Endothelial cell of umbilical vein (primary cell): Measurements from ENCODE around the gene TNFAIP1. TPM values are rescaled to one million over a fixed set of nuclear protein-coding genes. Genes with fewer than 3 reads are reported as not detected.

Source experiments
- BruUV-seq: library from RNA; stranded (reverse); fragments of 400-500 nt; replicated peaks from 2 replicates; lab custom pipeline; 2021; lab: Mats Ljungman, UMichigan
- CTCF ChIA-PET: fragments of 300-600, 350-600 bp; sonication (Branson Sonifier 250); formaldehyde crosslinking; loops from one replicate; lab custom pipeline; 2021; ENCODE audit warnings: antibody characterized with exemption, inconsistent platforms; lab: Charles Lee
- POLR2A ChIA-PET: fragments of 300-600, 350-600 bp; sonication (Branson Sonifier 250); formaldehyde crosslinking; loops from one replicate; lab custom pipeline; 2021; ENCODE audit warnings: antibody characterized with exemption, inconsistent platforms; lab: Charles Lee
- DNase-seq: peaks from one replicate; pipeline ENCODE4 v3.0.0-alpha.2; 2011; ENCODE audit warnings: low read depth, low spot score
- FAIRE-seq: peaks from 2 replicates; lab custom pipeline; 2011; peaks lifted over from hg19 to GRCh38; lab: Jason Lieb, UNC
- H2AFZ ChIP-seq: 2 replicates; pipeline ENCODE4 v1.6.0; 2012; ENCODE audit warnings: low read depth, low read length, control low read depth, inconsistent platforms
- H3K27ac ChIP-seq: 2 replicates; pipeline ENCODE4 v1.5.1; 2011; ENCODE audit warnings: low read depth, mild to moderate bottlenecking, control low read depth, low read length, moderate library complexity; ENCODE audit not compliant: insufficient read depth
- H3K27me3 ChIP-seq, 2 experiments: 2 replicates each; pipeline versions ENCODE4 v1.6.0 to v1.6.1; 2011; ENCODE audit warnings: low read length in 2 of 2, mixed read lengths in 1 of 2; ENCODE audit not compliant: control insufficient read depth in 2 of 2, insufficient read depth in 2 of 2
- H3K36me3 ChIP-seq, 2 experiments: 2 replicates in 1 of 2; 3 replicates in 1 of 2; pipeline ENCODE4 v1.5.1; 2011; ENCODE audit warnings: low read length in 2 of 2, mild to moderate bottlenecking in 1 of 2, moderate library complexity in 1 of 2; ENCODE audit not compliant: control insufficient read depth in 2 of 2, insufficient read depth in 2 of 2; ENCODE audit errors: extremely low read depth in 1 of 2
- H3K4me1 ChIP-seq: 3 replicates; pipeline ENCODE4 v1.5.1; 2011; ENCODE audit warnings: mild to moderate bottlenecking, low read length; ENCODE audit not compliant: control insufficient read depth, insufficient read depth; ENCODE audit errors: extremely low read depth
- H3K4me2 ChIP-seq: 2 replicates; pipeline ENCODE4 v1.6.1; 2011; ENCODE audit warnings: low read length, control low read depth, mixed read lengths; ENCODE audit not compliant: insufficient read depth
- H3K4me3 ChIP-seq, 3 experiments: fragments of 200-600 bp in 1 of 3; sonication (generic), shearing (Covaris generic) in 1 of 3; replicated peaks in 1 of 3; 2 replicates each; pipeline ENCODE4 v1.5.1; 2011 to 2016; ENCODE audit warnings: control low read depth in 3 of 3, low read length in 3 of 3, mild to moderate bottlenecking in 2 of 3, inconsistent platforms in 1 of 3, low read depth in 1 of 3, moderate library complexity in 1 of 3; ENCODE audit not compliant: insufficient read depth in 1 of 3
- H3K79me2 ChIP-seq: 2 replicates; pipeline ENCODE4 v1.6.0; 2012; ENCODE audit warnings: low read length, inconsistent platforms; ENCODE audit not compliant: control insufficient read depth, insufficient read depth
- H3K9ac ChIP-seq: replicated peaks from 2 replicates; pipeline ENCODE3; 2011; ENCODE audit warnings: low read length, control low read depth; ENCODE audit not compliant: insufficient read depth; ENCODE audit errors: extremely low read depth
- H3K9me1 ChIP-seq: replicated peaks from 3 replicates; pipeline ENCODE4 v1.6.0; 2011; ENCODE audit warnings: mild to moderate bottlenecking, low read length; ENCODE audit not compliant: control insufficient read depth, insufficient read depth; ENCODE audit errors: extremely low read depth
- H3K9me3 ChIP-seq: replicated peaks from 2 replicates; pipeline ENCODE4 v1.5.1; 2012; ENCODE audit warnings: low read length, inconsistent platforms; ENCODE audit not compliant: control insufficient read depth, insufficient read depth
- H4K20me1 ChIP-seq: replicated peaks from 2 replicates; pipeline ENCODE3; 2011; ENCODE audit warnings: mild to moderate bottlenecking, low read length; ENCODE audit not compliant: control insufficient read depth, insufficient read depth; ENCODE audit errors: extremely low read depth
- CTCF ChIP-seq, 2 donors: IDR thresholded peaks; 1 replicate in 1 of 2; 2 replicates in 1 of 2; pipeline ENCODE4 v1.5.1; 2011; ENCODE audit warnings: low read length in 2 of 2, mild to moderate bottlenecking in 2 of 2, moderate library complexity in 2 of 2, control low read depth in 1 of 2, inconsistent platforms in 1 of 2, low read depth in 1 of 2; ENCODE audit not compliant: insufficient read depth in 1 of 2; ENCODE audit errors: extremely low read depth in 1 of 2
- EZH2 ChIP-seq: IDR thresholded peaks from 2 replicates; pipeline ENCODE4 v1.6.1; 2012; ENCODE audit warnings: borderline replicate concordance, low read depth, mild to moderate bottlenecking, moderate library complexity, low read length, inconsistent platforms; ENCODE audit not compliant: severe bottlenecking
- FOS ChIP-seq: IDR thresholded peaks from 2 replicates; pipeline ENCODE4 v1.6.1; 2011; ENCODE audit warnings: mild to moderate bottlenecking, low read length, moderate library complexity, borderline replicate concordance; ENCODE audit not compliant: insufficient read depth
- GATA2 ChIP-seq: IDR thresholded peaks from 2 replicates; pipeline ENCODE4 v1.7.0; 2011; ENCODE audit warnings: low read depth, mild to moderate bottlenecking, moderate library complexity, mixed read lengths, low read length; ENCODE audit not compliant: insufficient read length, insufficient read depth
- JUN ChIP-seq: IDR thresholded peaks from 2 replicates; pipeline ENCODE4 v1.6.1; 2011; ENCODE audit warnings: borderline replicate concordance, low read depth; ENCODE audit not compliant: insufficient read length, insufficient read depth
- MAX ChIP-seq: IDR thresholded peaks from 2 replicates; pipeline ENCODE4 v1.6.1; 2011; ENCODE audit not compliant: insufficient read depth, insufficient read length
- MYC ChIP-seq: IDR thresholded peaks from one replicate; pipeline ENCODE4 v1.6.1; 2011; ENCODE audit warnings: mild to moderate bottlenecking, low read depth, low read length
- POLR2A ChIP-seq: IDR thresholded peaks from 2 replicates; pipeline ENCODE4 v1.6.1; 2012; ENCODE audit warnings: low read depth, mild to moderate bottlenecking, control low read depth, low read length
- POLR2AphosphoS5 ChIP-seq: IDR thresholded peaks from 2 replicates; pipeline ENCODE4 v1.6.1; 2012; ENCODE audit warnings: low read depth, mild to moderate bottlenecking, control low read depth, low read length, moderate library complexity; ENCODE audit not compliant: insufficient read depth
- dilution Hi-C: fragments of 300-500 bp; cut with MboI; formaldehyde crosslinking; loops from one replicate; pipeline ENCODE4 v1.15.0; 2019; ENCODE audit warnings: low sequenced_read_pairs; ENCODE audit not compliant: extremely low pct_ligation_motif_present
- intact Hi-C: fragments of 100-400 bp; cut with micrococcal nuclease; formaldehyde crosslinking; loops from one replicate; pipeline ENCODE4 v1.10.0; 2022
- polyA plus RNA-seq, 4 experiments: library from polyadenylated mRNA; depleted of rRNA in 3 of 4; stranded (reverse) in 3 of 4; unstranded in 1 of 4; fragments of >200 nt; gene quantifications; 2 replicates each; pipeline versions ENCODE4 v1.2.1 to v1.2.3, GENCODE V29; 2011 to 2012; ENCODE audit warnings: missing spikeins in 1 of 4
- total RNA-seq: library from RNA; stranded (reverse); gene quantifications from 2 replicates; pipeline ENCODE4 v1.2.3, GENCODE V29; 2021

TNFAIP1 gene
- total and polyA plus RNA-seq, 2 donors (not counting 3 experiments of a cell fraction or from before 2014, with no cell fraction given): 85.7 to 89.6 TPM

GRCh38 chr17:28344435-28344901 lies 8.9 kb downstream of the TNFAIP1 start:
- BruUV-seq: no TSS peak
- DNase-seq (no peak), FAIRE-seq (no peak)
- no peaks in the 10 kb centered on the region for H3K9me1 ChIP-seq
- no peak overlapping the region for H3K9ac ChIP-seq
- no peak overlapping the region for H3K4me3 ChIP-seq
- H3K79me2 ChIP-seq: peaks cover 8% of the 10 kb centered on the region
- dilution Hi-C loops (no loop called here), intact Hi-C loops (no loop called here)
- H3K36me3 ChIP-seq: peaks cover 29 to 53% of the 10 kb centered on the region in 2 experiments
- no peaks in the 10 kb centered on the region for H3K9me3 ChIP-seq
- H3K27me3 ChIP-seq: no peaks in the 10 kb centered on the region
- ChIA-PET POLR2A (interaction anchor here (3.3 kb wide), 1 partner anchor 9 kb away, joined by 34 read pairs; the partner anchor contains the start of genes IFT20 and TNFAIP1), CTCF (interaction anchor here (3.9 kb wide), 1 partner anchor 9 kb away, joined by 31 read pairs; the partner anchor contains the start of genes IFT20 and TNFAIP1)
- peaks cover 32% of the 10 kb centered on the region for H3K4me1 ChIP-seq
- H3K27ac ChIP-seq: no peak overlapping the region
- TF ChIP-seq EZH2 (no peak), MYC (no peak), MAX (no peak), POLR2A (no peak), GATA2 (no peak), FOS (no peak), CTCF (IDR thresholded peaks at IDR 0.05; ENCODE audit: extremely low read depth in 1 of 2, insufficient read depth in 1 of 2, low read depth in 1 of 2, low read length in 2 of 2) (no peak), POLR2AphosphoS5 (no peak), JUN (no peak)
- H4K20me1 ChIP-seq: no peaks in the 10 kb centered on the region
- H2AFZ ChIP-seq: no peak overlapping the region
- no peak overlapping the region for H3K4me2 ChIP-seq
